D721Med (cell line): ENCODE measurements around the gene TNRC6B.

Source experiments
- DNase-seq: peaks from one replicate; pipeline ENCODE4 v3.0.0; 2011; ENCODE audit warnings: low spot score; ENCODE audit not compliant: insufficient read length
- FAIRE-seq: peaks from 2 replicates; lab custom pipeline; 2011; peaks lifted over from hg19 to GRCh38; lab: Jason Lieb, UNC
- TF ChIP-seq, protein P1 (sequence below): IDR thresholded peaks from 2 replicates; pipeline ENCODE4 v1.5.1; 2012; ENCODE audit warnings: mild to moderate bottlenecking, control low read depth; ENCODE audit not compliant: insufficient read depth; ENCODE audit errors: missing control alignments

The TNRC6B gene

GRCh38 chr22:40330615-40331014 lies 152.9 kb downstream of the TNRC6B start:
- FAIRE-seq: no peak
- no peak for DNase-seq
- TF ChIP-seq, protein P1, sequence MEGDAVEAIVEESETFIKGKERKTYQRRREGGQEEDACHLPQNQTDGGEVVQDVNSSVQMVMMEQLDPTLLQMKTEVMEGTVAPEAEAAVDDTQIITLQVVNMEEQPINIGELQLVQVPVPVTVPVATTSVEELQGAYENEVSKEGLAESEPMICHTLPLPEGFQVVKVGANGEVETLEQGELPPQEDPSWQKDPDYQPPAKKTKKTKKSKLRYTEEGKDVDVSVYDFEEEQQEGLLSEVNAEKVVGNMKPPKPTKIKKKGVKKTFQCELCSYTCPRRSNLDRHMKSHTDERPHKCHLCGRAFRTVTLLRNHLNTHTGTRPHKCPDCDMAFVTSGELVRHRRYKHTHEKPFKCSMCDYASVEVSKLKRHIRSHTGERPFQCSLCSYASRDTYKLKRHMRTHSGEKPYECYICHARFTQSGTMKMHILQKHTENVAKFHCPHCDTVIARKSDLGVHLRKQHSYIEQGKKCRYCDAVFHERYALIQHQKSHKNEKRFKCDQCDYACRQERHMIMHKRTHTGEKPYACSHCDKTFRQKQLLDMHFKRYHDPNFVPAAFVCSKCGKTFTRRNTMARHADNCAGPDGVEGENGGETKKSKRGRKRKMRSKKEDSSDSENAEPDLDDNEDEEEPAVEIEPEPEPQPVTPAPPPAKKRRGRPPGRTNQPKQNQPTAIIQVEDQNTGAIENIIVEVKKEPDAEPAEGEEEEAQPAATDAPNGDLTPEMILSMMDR: no peak

- DNase-seq (no peak), FAIRE-seq (no peak)
- TF ChIP-seq, protein P1: no peak
These were observed 154.0 kb downstream of the TNRC6B start for GRCh38 chr22:40331706-40332105.

- FAIRE-seq (no peak), DNase-seq (no peak)
- TF ChIP-seq, protein P1: no peak
These were observed 154.6 kb downstream of the TNRC6B start for GRCh38 chr22:40332319-40332781.

GRCh38 chr22:40334060-40334459 lies 156.3 kb downstream of the TNRC6B start:
- DNase-seq (no peak), FAIRE-seq (no peak)
- TF ChIP-seq, protein P1: no peak

GRCh38 chr22:40334899-40335298 lies 157.2 kb downstream of the TNRC6B start:
- no peak for FAIRE-seq
- DNase-seq: no peak
- TF ChIP-seq, protein P1: no peak

DNA sequence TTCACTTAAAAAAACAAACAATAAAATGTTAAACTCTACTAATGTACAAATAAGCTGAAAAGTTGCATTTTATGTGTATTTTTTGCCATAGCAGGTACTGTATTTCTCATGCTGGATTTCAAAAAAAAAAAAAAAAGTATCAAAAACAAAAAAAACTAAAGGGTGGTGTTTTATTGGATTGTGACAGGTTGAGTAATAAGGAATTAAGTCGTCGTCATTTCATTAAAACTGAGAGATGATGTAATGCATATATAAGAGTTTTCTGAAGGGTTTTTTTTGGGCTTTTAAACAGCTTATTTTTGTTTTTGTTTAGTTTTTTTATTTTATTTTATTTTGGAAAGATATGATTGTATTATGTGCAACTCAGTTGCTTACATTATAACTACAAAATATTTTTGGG lies 157.6 kb downstream of the TNRC6B start:
- TF ChIP-seq, protein P1: no peak
- no peak for DNase-seq
- FAIRE-seq: no peak

GRCh38 chr22:40340044-40340443 lies 162.3 kb downstream of the TNRC6B start:
- TF ChIP-seq, protein P1: no peak
- no peak for DNase-seq
- FAIRE-seq: no peak
